NCI-H2029 (cell line): ENCODE results near the gene FOXRED1.
A peak's percentile ranks its signal among the peaks of the same experiment; 100 is the strongest.
"Not testable (repeated sequence)": the region's sequence is repeated elsewhere in the genome, so short reads cannot be mapped to it uniquely, and the experiment has no call there.

ENCODE experiments used
- DNase-seq: peaks from one replicate; lab custom pipeline; 2025; lab: John Stamatoyannopoulos, UW

The FOXRED1 gene

DNA sequence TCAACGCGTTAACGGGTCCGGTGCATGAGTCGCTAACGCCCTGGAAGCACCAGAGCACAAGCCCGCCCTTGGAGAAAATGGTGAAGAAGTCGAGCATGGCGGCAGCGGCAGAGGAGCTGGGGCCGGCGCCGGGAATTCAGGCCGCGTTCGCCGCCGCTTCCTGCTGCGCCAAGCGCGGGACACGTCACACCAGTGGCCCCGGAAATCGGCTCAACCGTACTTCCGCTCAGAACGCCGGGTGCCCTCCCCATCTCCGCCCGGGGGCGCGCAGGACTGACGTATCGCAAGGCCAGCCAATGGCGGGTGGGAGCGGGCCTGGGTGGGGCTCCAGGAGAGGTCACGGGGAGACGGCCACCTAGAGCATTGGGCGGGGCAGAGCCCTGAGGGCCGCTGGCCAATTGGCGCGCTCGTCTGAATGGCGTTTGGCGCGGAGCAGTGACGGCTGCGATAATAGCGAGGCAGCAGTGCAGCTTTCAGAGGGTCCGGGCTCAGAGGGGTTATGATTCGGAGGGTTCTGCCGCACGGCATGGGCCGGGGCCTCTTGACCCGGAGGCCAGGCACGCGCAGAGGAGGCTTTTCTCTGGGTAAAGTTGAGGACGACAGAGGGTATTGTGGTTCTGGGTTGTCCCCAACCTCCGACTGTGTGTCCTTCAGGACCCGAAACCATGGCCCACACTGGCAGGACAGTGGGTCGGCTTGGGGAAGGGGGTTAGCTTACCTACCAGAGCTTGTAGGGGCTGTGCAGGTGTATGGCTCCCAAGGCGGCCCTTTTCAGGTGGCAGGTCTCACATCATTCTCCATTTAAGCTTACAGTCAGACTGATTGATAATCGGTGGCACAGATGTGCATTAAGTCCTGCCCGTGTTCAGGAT is at the start of gene FOXRED1, which contains the start of gene SRPRA:
FOXRED1 (plus strand) TSS at position 447 of the 872 bp plus-strand sequence; CDS start at position 500, 53 bp downstream.
SRPRA (minus strand) TSS at position 188 of the 872 bp plus-strand sequence; CDS start at position 97, 91 bp downstream.
- DNase-seq, result peak; percentile 99

DNA sequence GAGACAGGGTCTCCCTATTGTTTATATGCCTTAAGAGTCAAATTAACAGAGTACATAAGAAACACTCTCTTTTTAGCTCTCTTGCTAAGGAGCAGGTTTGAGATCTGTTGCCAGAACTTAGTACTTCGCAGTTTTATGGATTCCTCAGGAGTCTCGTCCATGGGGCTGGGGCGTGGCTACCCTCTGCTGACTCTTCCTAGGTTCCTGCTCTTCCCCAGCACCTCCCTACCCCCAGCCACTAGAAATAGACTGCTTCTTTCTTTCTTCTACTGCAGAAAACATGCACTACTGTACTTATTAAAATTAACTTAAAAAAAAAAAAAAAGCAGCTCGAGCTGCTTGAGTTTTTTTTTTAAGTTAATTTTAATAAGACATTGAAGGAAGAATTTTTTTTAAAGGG is 49.4 kb upstream of the FOXRED1 start:
- DNase-seq, result no peak

DNA sequence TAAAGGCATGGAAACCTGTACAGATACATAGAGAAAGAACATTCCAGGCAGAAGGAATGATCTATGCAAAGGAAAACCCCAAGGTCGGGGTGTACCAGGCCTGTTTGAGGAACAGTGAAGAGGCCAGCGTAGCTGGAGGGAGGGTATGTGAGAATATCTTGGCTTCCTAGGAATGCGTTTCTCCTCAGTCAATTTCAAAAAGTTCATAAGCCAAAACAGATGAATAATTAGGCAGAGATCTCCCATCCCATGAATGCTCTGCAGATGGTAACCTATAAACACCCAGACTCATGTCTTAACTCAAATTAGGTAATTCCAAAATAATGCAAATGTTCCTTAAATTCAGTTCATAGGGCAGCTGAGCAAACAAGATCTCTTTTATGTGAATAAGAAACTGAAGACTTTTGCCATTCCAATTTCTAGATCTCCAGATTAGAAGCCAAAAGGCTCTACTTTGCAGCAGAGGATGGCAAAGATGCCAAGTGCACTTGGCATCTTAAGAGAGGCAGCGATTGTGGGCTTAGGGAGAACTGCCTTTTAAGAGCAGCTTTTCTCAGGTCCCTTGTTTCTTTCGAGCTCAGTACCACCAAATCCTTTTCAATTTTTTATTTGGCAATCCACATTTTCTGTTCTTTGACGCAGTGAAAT is 44.2 kb upstream of the FOXRED1 start:
- DNase-seq, result no peak

DNA sequence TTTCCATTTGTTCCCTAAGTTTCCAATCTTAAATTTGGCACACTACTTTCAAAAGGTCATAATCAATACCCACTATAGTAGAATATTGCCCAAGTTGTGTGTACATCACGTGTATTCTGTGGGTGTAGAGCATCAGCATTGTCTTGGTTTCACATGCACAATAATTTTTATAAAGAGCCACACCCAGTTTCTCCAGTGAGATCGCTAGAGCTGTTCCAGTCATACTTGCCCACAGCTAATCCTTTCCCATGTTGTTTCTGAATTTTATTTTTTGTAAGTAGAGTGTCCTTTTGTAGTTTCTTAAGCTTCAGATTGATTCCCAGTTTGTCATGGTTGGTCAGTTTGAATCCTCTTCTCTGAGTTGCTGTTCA is 43.7 kb upstream of the FOXRED1 start:
- no peak for DNase-seq

DNA sequence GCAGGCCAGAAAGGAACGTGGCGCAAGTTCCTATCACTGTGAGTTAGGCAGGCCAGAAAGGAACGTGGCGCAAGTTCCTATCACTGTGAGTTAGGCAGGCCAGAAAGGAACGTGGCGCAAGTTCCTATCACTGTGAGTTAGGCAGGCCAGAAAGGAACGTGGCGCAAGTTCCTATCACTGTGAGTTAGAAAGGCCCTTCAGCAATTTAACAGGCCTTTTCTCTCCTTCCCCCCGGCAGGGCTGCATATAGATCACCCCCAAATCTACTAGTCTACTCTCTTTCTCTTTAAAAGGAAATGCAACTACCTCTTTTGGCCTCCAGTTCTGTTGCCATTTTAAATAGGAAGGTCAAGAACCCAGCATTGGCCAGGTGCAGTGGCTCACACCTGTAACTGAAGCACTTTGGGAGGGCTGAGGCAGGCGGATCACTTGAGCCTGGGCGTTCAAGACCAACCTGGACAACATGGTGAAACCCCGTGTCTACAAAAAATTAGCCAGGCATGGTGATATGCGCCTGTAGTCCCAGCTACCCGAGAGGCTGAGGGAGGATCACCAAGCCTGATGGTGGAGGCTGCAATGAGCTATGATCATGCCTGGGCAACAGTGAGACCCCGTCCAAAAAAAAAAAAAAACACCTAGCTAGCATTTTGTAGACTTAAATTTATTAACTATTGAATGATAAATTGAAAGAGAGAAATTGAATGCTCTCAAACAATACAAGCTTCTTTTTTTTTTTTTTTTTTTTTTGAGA is 42.4 kb upstream of the FOXRED1 start:
- DNase-seq, result no peak

DNA sequence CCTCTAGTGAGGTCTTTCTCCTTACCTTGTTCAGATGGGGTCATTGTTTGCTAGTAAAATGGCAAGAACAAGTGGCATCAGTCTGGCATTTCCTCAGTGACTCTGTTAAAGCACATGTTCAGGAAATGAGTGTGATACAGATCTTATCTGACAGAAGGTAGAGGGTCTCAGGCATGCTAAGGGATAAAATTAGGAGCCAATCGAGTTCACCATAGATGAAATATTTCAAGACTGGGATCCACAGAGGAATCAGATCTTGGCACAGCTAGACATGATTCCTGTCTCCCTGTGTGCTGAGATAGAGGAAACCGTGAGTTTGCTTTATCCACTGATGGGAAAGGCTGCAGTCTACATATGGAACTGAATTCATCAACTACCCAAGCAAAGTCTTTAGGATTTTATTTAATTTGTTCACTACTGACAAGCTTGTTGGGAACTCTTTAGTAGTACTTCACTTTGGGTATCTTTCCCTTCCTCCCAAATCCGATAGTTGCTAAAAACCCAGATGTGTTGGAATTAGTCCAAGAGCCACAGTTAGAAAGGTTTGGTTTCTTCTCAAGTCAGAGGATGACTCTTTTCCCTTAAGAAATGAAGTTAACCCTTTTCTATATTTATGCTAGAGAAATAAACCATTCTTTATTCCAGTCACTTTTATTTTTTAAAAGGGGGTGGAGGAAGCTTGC is 39.0 kb upstream of the FOXRED1 start:
- DNase-seq, result no peak

DNA sequence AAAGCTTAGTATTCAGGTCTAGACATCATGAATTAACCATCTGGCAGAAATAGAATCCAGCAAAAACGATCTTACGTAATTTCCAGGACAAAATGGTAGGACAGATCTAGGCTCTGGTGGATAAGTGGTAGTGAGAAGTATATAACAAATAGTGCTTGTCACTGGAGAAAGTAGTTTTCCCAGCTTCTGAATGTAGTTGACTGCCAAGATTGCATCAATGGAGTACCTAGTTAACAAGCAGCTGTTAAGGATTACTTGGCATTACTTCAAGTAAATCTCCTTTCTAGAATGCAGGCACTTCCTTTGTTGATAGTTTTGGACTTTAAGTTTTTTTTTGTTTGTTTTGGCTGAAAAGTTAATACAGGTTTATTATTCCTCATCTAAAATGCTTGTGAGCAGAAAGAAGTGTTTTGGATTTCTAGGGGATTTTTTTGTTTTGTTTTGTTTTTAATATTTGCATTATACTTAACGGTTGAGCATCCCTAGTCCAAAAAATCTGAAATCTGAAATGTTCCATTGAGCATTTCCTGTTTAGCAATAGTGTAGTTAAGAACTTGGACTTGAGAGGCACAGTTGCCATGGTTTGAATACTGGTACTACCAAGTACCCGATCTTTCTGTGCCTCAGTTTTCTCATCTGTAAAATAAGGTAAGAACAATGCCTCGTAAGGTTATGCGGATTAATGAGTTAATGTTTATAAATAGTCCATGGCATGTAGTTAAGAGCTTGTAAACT is 37.1 kb upstream of the FOXRED1 start:
- no peak for DNase-seq

DNA sequence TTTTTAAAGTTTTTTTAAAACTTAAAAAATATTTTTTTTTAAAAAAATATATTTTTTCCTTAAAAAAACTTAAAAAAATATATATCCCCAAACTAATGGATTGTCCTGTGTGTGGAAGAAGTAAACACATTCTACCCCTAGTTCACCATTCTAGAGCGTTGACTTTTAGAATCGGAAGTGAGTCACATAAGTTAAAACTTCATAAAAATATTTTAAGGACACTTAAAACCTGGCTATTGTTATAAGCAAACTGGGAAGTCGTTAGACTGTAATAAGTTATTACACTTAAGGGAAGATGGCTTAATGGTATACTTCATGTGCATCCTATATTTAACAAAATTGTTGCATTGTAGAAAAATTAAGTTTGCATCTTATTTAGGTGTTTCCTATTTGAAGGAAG is 36.3 kb upstream of the FOXRED1 start:
- DNase-seq, result no peak

DNA sequence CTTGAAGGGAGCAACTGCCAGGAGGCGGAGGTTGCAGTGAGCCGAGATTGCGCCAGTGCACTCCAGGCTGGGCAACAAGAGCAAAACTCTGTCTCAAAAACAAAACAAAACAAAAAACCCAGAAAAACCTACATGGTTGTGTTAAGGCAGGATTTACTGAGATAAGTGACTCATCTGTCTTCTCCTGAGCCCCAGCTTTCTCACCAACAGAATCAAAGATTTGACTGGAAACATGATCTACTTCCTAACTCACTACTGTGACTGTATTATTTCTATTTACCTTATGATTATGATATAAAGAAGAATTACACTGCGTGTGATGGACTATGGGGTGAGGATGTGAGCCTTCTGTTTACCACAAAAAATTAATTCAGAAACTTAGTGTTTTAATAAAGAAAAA is 35.6 kb upstream of the FOXRED1 start:
- no peak for DNase-seq

DNA sequence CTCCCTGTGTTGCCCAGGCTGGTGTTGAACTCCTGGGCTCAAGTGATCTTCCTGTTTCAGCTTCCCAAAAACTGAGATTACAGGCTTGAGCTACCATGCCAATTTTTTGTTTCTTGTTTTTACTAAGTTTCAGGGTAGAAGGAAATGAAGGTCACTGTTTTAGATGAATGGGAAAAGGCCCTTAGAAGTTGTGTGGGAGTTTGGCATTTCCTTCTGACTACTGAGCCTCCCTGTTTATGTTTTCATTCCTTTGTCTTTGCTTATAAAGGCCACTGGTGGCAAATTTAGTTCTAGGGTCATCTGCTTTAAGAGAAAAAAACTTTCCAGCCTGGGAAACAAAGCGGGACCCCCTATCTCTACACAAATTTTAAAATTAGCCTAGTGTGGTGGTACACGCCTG is 22.3 kb upstream of the FOXRED1 start:
- DNase-seq, result no peak

DNA sequence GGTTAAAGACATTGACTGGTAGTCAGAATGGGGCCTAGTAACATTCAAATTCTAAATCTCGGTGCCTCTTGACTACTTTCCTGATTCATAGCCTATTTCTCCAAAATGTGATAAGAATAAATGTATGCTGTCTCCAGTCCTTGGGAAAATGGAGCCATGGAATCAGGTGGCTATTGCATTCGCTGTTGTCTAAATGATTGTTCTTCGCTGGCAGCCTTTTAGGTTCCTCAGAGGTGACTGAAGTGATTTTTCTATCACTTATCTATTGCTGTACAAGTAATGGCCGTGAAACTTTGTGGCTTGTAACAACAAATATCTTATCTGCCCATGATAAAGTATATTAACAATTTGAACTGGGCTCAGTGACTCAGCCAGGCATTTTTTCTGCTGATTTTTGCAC is 15.7 kb upstream of the FOXRED1 start:
- DNase-seq, result no peak

DNA sequence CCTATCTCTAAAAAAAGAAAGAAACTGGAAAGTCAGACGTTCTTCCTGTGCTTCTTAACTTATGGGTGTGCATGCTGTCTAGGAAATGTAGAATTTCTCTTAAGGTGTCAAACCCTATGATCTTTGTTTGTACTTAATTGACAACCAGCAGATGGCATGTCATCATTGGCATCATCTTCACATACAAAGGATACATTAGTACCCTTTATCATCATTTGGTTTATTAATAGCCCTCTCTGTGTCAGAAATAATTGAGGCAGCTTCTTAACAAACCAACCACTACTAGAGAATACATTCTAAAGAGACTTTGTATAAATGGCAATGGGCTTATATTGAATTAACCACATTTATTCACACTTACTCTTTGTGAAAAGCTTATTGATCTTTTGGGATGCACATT is 14.1 kb upstream of the FOXRED1 start:
- DNase-seq, result no peak

DNA sequence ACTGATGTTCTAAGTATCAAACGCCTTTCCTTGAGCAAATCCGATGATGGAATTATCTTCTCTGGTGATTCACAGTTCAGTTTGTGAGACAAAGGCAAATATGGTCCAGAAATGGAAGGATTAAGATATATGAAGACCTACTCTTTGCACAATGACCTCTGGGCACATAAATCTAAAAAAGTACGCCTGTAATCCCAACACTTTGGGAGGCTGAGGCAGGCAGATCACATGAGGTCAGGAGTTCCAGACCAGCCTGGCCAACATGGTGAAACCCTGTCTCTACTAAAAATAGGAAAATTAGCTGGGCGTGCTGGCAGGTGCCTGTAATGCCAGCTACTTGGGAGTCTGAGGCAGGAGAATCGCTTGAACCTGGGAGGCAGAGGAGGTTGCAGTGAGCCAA is 13.4 kb upstream of the FOXRED1 start:
- not testable (repeated sequence) for DNase-seq

DNA sequence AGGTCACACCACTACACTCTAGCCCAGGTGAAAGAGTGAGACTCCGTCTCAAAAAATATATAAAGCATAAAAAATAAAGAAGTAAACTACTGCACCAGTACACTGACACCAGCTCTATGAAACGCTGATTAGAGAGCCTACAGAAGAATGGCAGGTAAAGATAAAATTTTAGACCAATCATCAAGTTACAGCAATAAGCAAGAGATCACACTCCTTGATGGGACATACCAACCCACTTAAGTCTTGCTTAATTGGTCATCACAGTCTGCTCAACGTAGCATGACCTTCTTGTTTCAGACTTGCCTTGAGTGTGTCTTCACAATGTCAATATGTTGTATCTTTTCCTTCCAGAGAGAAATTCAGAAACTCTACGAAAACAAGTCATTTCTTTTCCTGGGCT is 12.7 kb upstream of the FOXRED1 start:
- DNase-seq, result no peak

DNA sequence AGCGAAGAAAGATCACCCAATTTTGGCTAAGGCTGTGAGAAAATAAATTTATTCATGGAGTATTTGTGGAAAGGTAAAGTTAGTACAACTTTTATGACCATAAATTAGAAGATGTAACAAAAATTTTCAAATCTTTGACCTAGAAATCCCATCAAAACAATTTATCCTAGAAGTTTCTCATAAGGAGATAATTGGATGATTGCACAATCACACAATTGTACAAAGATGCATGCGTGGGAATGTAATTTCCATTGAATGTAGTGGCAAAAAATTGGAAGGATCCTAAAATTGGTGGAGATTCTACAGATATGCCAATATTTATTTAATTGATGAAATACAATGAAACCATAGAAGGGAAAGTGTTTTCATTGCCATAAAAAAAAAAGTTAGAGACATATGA is 11.8 kb upstream of the FOXRED1 start:
- no peak for DNase-seq

DNA sequence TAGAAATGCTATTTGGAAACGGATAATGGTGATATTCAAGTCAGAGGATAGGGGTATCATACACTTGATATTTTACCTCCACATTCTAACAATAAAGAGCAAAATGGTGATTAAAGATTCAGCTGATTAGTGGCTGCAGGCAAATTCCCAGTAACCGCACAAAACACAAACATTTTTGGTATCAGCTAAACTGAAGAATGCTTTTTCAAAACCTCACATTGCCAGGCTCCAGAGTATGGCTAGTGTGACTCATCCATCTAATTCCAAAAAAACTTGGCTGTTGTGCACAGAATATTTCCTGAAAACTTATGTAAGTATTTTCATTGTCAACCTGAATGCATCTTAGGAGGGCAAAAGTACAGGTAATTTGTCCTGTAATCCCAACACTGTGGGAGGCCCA is 11.2 kb upstream of the FOXRED1 start:
- DNase-seq, result no peak

DNA sequence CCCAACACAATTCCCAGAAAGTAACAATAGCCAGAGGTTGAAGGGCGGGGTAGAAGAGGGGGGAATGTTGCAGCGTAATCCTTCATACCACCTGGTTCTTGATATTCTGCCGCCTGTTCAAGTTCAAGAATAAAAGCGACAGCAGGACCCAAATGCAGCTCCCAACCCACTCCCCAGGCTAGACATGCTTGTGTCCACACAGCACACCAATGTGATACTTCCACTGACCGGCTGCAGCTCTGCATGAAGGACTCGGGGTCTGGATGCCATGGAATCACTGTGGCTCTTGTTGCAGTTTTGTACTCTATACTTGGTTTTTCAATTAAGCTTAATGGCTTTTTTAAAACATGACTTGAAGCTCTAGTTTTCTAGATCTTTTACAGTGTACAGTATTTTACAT is 6.7 kb upstream of the FOXRED1 start:
- no peak for DNase-seq

DNA sequence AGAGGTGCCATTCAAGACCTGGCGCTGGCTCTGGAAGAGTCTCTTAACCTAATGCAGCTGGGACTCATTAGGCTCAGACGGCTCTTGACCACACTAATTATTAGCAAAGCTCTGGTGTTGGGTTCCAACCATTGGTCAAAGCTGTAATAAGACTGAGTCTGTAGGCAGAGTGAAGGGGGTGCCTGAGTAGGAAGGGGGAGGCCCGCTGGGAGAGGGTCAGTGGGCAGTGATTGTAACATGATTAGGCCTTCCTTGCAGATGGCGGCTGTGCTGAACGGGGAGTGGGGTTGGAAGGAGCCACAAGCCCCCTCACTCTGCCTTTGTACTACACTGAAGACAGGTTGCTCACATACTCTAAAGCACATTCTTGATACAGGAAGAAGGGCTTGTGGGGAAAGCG is 5.5 kb upstream of the FOXRED1 start:
- DNase-seq, result no peak

DNA sequence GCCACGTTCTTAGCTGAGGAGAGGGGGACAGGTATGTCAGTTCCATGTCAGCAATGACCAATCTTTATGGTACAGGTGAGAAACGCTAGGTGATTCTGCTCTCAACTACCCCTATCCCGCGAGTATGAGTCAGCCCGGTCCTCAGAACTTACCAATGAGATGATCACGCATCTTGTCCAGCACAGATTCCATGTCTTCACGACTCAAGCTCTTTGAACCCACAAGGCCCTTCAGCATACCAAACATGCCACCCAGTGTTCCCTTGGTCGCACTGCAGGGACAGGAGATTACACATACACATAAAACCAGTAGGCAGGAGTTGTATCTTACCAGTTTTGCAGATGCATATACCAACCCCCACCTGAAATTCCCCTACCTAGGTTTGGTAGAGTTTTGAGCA is 3.1 kb upstream of the FOXRED1 start:
- no peak for DNase-seq

DNA sequence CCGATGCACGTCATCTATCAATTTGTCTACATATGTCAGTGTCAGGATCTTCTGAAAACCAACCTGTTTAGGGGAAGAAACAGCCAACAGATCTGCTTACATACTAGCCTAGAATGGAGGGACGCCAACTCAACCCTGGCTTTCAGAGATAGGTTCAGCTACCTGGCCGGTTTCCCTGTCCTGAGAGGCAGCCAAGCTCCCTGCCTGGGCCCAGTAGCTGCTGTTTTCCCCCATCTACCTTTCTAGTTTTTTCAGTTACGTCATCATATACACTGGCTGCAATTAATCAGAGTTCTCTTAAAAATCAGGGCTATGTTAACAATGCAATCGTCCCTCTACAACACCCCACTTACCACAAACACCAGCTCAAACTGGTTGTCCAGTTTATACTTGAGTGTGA is 1.3 kb upstream of the FOXRED1 start:
- DNase-seq, result no peak

DNA sequence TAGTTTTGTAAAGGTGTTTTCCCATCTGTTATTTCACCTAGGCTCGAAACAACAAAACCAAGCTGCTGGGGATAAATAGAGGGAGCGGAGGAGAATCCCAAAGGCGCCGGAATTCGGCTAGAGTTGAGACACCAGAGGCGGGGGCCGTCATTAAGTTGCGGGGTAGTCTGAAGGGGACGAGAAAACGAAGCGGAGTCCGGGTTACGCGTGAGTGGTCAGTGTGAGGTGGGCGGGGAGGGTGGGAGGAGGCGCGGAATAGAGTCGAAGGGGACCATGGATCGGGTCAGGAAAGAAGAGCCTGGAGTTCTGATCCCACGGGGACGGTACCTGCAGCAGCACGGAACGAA is 620 bp upstream of the FOXRED1 start:
- no peak for DNase-seq

DNA sequence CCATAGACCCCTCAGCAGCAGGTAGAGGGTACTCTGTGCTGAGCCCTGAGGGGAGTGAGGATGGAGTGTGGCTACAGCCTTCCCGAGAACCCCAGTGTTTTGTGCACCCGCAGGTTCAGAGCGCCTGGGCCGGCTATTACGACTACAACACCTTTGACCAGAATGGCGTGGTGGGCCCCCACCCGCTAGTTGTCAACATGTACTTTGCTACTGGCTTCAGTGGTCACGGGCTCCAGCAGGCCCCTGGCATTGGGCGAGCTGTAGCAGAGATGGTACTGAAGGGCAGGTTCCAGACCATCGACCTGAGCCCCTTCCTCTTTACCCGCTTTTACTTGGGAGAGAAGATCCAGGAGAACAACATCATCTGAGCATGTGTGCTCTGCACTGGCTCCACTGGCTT is 8.4 kb downstream of the FOXRED1 start:
- DNase-seq, result no peak
